GM13976 (cell line): Measurements from ENCODE around the gene SUSD3.

ENCODE experiments used
- DNase-seq: peaks from one replicate; pipeline ENCODE4 v3.0.0; 2012; ENCODE audit warnings: low spot score
- in situ Hi-C: fragments of 300-500 bp; cut with MboI; formaldehyde crosslinking; loops from one replicate; pipeline ENCODE4 v1.12.0; 2022; ENCODE audit warnings: low sequenced_read_pairs, mixed read lengths, inconsistent platforms; ENCODE audit not compliant: unreplicated experiment
- TF ChIP-seq, protein P1 (sequence below): IDR thresholded peaks from 2 replicates; pipeline ENCODE4 v1.5.1; 2012; ENCODE audit warnings: borderline replicate concordance, mild to moderate bottlenecking; ENCODE audit not compliant: insufficient read depth; ENCODE audit errors: extremely low read depth, missing control alignments, control extremely low read depth

The SUSD3 gene

DNA sequence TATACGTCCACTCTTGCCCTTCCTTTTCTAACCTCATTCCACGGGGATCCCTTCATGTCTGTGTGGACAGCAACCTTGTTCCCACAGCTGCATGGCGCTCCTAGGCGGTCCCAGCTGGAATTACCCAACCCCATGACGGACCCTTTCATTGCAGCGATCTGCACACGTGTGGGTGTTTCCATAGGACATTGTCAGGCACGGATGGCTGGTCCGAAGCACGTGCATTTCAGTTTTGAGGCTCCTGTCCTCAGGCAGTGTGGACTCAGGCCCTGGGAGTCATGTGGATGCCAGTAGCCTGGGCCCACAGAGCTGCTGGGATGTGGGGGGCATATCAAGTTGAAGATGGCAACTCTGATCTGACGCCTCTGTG is 52.5 kb downstream of the SUSD3 start:
- DNase-seq: no peak
- TF ChIP-seq, protein P1, sequence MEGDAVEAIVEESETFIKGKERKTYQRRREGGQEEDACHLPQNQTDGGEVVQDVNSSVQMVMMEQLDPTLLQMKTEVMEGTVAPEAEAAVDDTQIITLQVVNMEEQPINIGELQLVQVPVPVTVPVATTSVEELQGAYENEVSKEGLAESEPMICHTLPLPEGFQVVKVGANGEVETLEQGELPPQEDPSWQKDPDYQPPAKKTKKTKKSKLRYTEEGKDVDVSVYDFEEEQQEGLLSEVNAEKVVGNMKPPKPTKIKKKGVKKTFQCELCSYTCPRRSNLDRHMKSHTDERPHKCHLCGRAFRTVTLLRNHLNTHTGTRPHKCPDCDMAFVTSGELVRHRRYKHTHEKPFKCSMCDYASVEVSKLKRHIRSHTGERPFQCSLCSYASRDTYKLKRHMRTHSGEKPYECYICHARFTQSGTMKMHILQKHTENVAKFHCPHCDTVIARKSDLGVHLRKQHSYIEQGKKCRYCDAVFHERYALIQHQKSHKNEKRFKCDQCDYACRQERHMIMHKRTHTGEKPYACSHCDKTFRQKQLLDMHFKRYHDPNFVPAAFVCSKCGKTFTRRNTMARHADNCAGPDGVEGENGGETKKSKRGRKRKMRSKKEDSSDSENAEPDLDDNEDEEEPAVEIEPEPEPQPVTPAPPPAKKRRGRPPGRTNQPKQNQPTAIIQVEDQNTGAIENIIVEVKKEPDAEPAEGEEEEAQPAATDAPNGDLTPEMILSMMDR: no peak
- in situ Hi-C loops: no loop called here

DNA sequence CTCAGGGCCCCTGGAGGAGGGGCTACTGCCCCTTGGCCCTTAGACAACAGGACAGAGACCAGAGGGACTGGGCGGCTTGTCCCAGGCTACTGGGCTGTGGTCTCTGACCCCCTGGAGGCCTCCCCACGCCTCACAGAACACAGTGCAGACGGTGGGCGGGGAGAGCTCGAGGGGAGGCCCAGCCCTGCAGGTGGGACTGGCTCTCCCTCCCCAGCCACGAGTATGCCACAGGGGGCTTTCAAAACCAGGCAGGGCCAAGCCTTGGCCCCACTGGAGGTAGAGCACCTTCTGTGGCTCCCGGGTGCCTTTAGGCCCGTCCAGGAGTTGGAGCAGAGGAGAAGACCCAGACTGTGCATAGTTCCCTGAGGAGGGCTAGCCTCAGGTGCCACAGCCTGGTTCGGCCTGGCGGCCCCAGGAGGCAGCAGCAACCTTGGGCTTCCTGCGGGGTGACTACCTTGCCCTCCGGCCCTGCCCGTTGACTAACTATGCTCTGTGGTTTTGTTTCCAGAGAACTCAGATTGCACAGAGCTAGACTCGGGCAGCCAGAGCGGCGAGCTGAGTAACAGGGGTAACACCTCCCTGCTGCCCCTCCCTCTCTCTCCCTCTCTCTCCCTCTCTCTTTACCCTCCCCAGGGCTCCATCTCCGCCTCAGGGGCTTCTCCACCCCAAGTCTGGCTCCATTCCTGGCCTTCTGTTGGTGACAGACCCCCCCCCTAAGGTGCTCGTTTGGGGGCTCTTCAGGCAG is 53.0 kb downstream of the SUSD3 start:
- in situ Hi-C loops: no loop called here
- TF ChIP-seq, protein P1: no peak
- DNase-seq: no peak

DNA sequence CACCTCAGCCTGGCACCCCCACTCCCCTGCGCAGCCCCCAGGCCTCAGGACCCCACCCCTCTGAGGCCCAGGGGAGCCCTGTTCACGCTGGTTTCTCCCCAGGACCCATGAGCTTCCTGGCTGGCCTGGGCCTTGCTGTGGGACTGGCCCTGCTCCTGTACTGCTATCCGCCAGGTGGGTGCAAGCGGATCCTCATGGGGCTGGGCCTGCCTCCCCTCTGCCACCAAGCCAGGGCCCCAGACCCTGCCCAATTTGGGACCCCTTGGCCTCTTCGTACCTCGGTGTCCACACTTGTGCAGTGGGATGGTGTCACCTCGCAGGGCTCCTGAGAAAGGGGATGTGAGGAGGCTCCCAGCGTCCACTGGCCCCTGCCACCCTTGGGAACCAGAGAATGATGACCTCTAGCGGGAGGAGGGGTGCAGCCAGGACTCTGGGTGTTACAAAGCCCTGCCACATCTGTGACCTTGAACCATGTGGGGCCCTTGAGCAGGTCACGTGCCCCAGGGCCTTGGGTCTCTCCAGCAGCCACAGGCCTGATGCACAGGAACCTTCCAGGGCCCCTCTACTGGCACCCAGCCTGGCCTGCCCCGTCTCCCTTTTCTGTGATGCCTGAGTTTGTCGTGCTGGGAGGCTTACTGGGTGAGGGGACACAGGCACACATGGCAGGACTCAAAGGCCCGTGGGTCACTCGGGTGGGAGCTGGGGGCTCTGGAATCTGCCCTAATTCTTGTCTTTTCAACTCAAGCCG is 53.8 kb downstream of the SUSD3 start:
- TF ChIP-seq, protein P1: no peak
- DNase-seq: no peak
- in situ Hi-C loops: no loop called here

DNA sequence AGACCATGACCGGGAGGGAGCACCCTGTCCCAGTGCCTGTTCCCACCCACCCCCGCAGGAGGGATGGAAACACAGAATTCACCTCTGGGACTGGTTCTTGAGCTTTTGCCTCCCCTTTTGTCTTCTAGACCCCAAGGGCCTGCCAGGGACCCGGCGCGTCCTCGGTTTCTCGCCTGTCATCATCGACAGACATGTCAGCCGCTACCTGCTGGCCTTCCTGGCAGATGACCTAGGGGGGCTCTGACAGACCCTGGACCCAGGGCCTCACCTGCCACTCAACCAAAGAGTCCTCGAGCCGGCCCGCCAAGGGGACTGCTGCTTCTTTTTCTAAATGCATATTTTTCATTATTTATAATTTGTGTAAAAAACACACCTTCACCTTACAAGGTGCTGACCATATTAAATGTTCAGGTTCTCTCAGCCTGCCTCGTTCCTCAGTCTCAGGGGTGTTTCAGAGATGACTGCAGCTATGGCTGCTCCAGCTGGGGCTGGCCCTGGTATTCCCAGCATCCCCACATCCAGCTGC is 54.4 kb downstream of the SUSD3 start:
- TF ChIP-seq, protein P1: no peak
- in situ Hi-C loops: no loop called here
- no peak for DNase-seq

DNA sequence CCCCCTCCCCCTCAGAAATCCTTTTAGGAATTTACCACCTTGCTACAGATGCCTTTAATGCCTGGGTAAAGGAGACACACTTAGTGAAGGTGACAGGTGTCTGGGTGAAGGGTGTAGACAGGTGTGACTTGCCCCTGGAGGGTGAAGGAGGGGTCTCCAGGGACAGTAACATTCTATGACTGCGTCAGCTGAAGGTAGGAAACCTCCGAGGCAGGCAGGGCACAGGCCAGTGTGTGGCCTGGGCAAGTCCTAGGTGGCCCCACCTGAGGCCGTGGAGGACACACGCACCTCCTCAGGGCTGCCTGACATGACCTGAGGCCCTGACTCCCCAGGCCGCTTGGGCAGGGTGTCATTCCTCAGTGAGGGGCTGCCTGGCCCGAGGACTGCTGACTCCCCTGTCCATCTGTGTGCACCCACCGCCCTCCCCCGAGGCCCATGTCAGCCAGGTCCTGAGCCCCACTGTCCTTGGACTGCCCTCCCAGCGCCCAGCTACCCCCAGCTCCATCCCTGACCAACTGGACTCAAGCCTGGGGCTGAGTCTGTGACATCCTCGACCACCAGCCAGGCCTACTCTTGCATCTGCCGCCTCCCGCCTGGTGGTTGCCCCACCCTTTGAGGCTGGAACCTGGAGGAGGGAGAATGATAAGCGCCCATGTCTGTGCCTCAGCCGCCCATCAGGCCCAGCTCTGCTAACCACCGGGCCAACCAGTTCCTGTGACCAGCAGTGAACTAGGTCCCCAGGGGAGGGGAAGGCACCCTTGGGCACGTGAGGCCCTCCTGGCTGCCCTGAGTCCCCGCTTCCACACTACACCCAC is 55.9 kb downstream of the SUSD3 start:
- in situ Hi-C loops: no loop called here
- TF ChIP-seq, protein P1: no peak
- DNase-seq: no peak

DNA sequence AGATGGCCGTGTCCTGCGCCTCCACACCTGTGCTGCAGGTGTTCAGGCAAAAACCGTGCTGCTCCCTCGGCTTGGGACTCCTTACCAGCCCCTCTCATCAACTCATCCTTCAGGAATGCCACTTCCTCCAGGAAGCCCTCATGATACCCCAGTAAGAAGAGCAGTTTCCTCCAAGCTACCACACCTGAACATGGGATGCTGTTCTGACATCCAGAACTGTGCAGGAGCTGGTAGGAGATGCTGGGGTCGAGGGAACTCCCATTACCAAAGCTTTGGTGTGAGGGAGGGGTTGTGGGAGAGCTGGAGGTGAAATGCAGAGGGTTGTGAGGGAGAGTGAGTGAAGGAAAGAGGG is 56.5 kb downstream of the SUSD3 start:
- TF ChIP-seq, protein P1: no peak
- no peak for DNase-seq
- in situ Hi-C loops: no loop called here
